Astrocyte (in vitro differentiated cells and primary cell): ENCODE data around the gene HSD17B8. TPM values are rescaled to one million over a fixed set of nuclear protein-coding genes. Genes with fewer than 3 reads are reported as not detected.
A peak's percentile ranks its signal among the peaks of the same experiment; 100 is the strongest.

Source experiments
- DNase-seq: peaks from one replicate; pipeline ENCODE4 v3.0.0-alpha.2; 2010; ENCODE audit warnings: low read depth
- FAIRE-seq: peaks from 2 replicates; lab custom pipeline; 2011; peaks lifted over from hg19 to GRCh38; lab: Jason Lieb, UNC
- H2AFZ ChIP-seq: 2 replicates; pipeline ENCODE4 v1.6.0; 2012; ENCODE audit warnings: low read depth, low read length, inconsistent platforms
- H3K27ac ChIP-seq: 2 replicates; pipeline ENCODE4 v1.5.1; 2011; ENCODE audit warnings: low read depth, low read length, inconsistent platforms
- H3K27me3 ChIP-seq: 2 replicates; pipeline ENCODE4 v1.6.0; 2011; ENCODE audit warnings: low read length, inconsistent platforms; ENCODE audit not compliant: insufficient read depth
- H3K36me3 ChIP-seq: 2 replicates; pipeline ENCODE4 v1.5.1; 2011; ENCODE audit warnings: low read length, inconsistent platforms; ENCODE audit not compliant: insufficient read depth
- H3K4me1 ChIP-seq: 2 replicates; pipeline ENCODE4 v1.5.1; 2011; ENCODE audit warnings: low read length, inconsistent platforms; ENCODE audit not compliant: insufficient read depth
- H3K4me2 ChIP-seq: 2 replicates; pipeline ENCODE4 v1.6.0; 2012; ENCODE audit warnings: low read length, inconsistent platforms
- H3K4me3 ChIP-seq: 2 replicates; pipeline ENCODE4 v1.5.1; 2011; ENCODE audit warnings: low read depth, mild to moderate bottlenecking, low read length, inconsistent platforms; ENCODE audit not compliant: insufficient read depth
- H3K79me2 ChIP-seq: 2 replicates; pipeline ENCODE4 v1.6.0; 2012; ENCODE audit warnings: mild to moderate bottlenecking, low read length, inconsistent platforms; ENCODE audit not compliant: insufficient read depth
- H3K9ac ChIP-seq: 2 replicates; pipeline ENCODE4 v1.6.0; 2012; ENCODE audit warnings: mild to moderate bottlenecking, low read length, inconsistent platforms
- H3K9me3 ChIP-seq: 2 replicates; pipeline ENCODE4 v1.5.1; 2012; ENCODE audit warnings: low read depth, mild to moderate bottlenecking, low read length, inconsistent platforms; ENCODE audit not compliant: insufficient read depth
- H4K20me1 ChIP-seq: 2 replicates; pipeline ENCODE4 v1.6.0; 2012; ENCODE audit warnings: low read length, inconsistent platforms; ENCODE audit not compliant: insufficient read depth
- H3K27ac Mint-ChIP-seq: one replicate; pipeline ENCODE4 v1.8.0; 2021; ENCODE audit warnings: mild to moderate bottlenecking, mixed read lengths; ENCODE audit not compliant: unreplicated experiment
- H3K27me3 Mint-ChIP-seq: one replicate; pipeline ENCODE4 v1.8.0; 2021; ENCODE audit warnings: low read depth, mixed read lengths; ENCODE audit not compliant: unreplicated experiment
- H3K36me3 Mint-ChIP-seq: one replicate; pipeline ENCODE4 v1.8.0; 2021; ENCODE audit warnings: low read depth, mixed read lengths; ENCODE audit not compliant: unreplicated experiment
- H3K4me1 Mint-ChIP-seq: one replicate; pipeline ENCODE4 v1.8.0; 2021; ENCODE audit warnings: low read depth, mixed read lengths; ENCODE audit not compliant: unreplicated experiment
- H3K4me3 Mint-ChIP-seq: one replicate; pipeline ENCODE4 v1.8.0; 2021; ENCODE audit warnings: mild to moderate bottlenecking, moderate library complexity, mixed read lengths; ENCODE audit not compliant: unreplicated experiment
- H3K9me3 Mint-ChIP-seq: one replicate; pipeline ENCODE4 v1.8.0; 2021; ENCODE audit warnings: mild to moderate bottlenecking, mixed read lengths; ENCODE audit not compliant: unreplicated experiment
- EZH2 ChIP-seq: IDR thresholded peaks from 2 replicates; pipeline ENCODE4 v1.6.1; 2012; ENCODE audit warnings: mild to moderate bottlenecking, low read length, inconsistent platforms; ENCODE audit not compliant: insufficient read depth
- total RNA-seq: library from RNA; stranded (reverse); gene quantifications from 2 replicates; pipeline ENCODE4 v1.2.1, GENCODE V29; 2021
- TF ChIP-seq, protein P1 (sequence below): IDR thresholded peaks from 2 replicates; pipeline ENCODE4 v1.5.1; 2011; ENCODE audit warnings: low read depth, mild to moderate bottlenecking, inconsistent platforms, low read length, moderate library complexity; ENCODE audit not compliant: insufficient read depth

HSD17B8 gene
- total RNA-seq, 1 donor from 2014 or later, result 2.1 TPM

DNA sequence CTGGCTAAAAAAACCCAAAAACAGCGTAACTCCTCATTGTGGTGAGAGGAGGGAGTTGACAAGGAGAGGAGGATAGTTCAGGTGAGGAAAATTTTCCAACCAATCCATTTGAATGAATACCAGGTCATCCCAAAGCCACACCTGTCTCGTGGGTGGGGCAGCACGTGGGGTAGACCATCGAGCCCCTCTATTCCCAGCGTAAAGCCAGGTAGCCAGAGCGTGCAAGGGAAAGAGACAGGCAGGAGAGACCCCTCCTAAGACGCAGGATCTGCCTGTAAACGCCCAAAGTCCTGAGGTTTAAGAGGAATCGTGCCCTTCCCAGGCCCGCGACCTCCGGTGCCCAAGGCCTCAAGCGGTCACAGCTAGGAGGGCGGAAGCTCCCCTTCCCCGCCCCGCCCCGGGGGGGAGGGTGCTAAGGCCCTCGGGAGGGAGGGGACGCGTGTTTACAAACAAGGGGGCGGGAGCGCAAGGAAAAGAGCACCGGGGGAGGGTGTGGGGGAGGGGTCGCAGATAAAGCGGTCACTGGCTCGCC lies 4.7 kb upstream of the HSD17B8 start:
- peaks cover 80% of the 10 kb centered on the region for H4K20me1 ChIP-seq
- H3K36me3 ChIP-seq, result peaks cover 48% of the 10 kb centered on the region
- Mint-ChIP-seq H3K4me3 (peak overlapping the region; percentile 91), H3K4me1 (peaks cover 37% of the 10 kb centered on the region), H3K9me3 (no peaks in the 10 kb centered on the region), H3K27me3 (no peaks in the 10 kb centered on the region), H3K27ac (peak overlapping the region; percentile 51), H3K36me3 (peaks cover 41% of the 10 kb centered on the region)
- no peak for TF ChIP-seq EZH2
- TF ChIP-seq, protein P1, sequence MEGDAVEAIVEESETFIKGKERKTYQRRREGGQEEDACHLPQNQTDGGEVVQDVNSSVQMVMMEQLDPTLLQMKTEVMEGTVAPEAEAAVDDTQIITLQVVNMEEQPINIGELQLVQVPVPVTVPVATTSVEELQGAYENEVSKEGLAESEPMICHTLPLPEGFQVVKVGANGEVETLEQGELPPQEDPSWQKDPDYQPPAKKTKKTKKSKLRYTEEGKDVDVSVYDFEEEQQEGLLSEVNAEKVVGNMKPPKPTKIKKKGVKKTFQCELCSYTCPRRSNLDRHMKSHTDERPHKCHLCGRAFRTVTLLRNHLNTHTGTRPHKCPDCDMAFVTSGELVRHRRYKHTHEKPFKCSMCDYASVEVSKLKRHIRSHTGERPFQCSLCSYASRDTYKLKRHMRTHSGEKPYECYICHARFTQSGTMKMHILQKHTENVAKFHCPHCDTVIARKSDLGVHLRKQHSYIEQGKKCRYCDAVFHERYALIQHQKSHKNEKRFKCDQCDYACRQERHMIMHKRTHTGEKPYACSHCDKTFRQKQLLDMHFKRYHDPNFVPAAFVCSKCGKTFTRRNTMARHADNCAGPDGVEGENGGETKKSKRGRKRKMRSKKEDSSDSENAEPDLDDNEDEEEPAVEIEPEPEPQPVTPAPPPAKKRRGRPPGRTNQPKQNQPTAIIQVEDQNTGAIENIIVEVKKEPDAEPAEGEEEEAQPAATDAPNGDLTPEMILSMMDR, result no peak
- peak overlapping the region; percentile 100 for H3K9ac ChIP-seq
- H3K27ac ChIP-seq, result peak overlapping the region; percentile 100
- FAIRE-seq, result no peak
- peak overlapping the region; percentile 98 for H3K4me3 ChIP-seq
- peaks cover 35% of the 10 kb centered on the region for H3K4me1 ChIP-seq
- H2AFZ ChIP-seq, result peak overlapping the region; percentile 97
- no peaks in the 10 kb centered on the region for H3K9me3 ChIP-seq
- H3K79me2 ChIP-seq, result peaks cover 71% of the 10 kb centered on the region
- H3K4me2 ChIP-seq, result peak overlapping the region; percentile 96
- peak; percentile 36 for DNase-seq
- no peaks in the 10 kb centered on the region for H3K27me3 ChIP-seq

DNA sequence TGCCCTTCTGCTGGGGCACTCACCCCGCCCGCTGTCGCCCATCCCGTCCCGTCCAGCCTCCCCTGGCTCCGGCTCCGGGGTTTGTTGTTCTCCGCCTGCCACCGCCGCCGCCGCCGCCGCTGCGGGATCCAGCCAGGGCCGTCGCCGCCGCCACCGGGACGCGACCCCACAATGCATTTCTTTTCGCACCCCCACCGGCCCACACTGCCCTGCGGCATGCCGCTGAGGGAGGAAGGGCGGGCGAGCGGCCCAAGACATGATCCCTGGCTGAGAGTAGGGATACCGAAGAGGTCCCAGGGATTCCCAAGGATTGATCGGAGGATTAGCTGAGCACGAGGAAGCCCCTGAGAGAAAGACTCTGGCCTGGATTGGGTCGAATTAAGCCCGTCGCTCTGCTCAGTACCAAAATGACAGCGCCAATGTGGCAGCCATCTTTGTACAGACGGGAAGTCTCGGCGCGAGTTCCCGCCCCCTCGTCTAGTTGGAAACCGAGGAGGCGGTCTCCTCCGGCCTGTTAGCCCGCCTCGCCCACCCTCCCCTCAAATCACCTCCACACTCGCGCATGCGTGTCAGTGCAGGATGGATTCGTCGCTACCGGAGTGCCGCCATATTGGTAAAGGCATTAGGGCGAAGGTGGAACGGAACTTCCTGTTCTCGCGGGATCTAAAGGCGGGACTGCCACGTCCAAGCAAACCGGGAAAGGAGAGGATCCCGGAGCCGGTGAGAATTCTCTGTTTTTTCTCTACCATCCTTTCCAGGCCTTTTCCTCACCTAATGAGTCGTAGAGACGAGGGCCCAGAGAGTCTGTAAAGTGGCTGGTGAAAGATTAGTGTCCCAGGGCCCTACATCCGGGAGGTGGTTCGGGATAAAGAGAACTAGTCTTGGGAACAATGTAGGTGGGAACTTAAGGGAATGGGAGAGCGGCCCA lies 4.0 kb upstream of the HSD17B8 start, which contains the start of the genes RXRB and SLC39A7:
TSS of gene RXRB (minus strand) at position 447 of the 928 bp plus-strand sequence. CDS start at position 258, 189 bp downstream.
TSS of gene SLC39A7 (plus strand) at position 649 of the 928 bp plus-strand sequence. CDS start 379 bp downstream, outside the sequence.
- Mint-ChIP-seq H3K4me1 (peaks cover 43% of the 10 kb centered on the region), H3K27ac (peak within 1 kb of the TSS; percentile 99)
- no peak for FAIRE-seq

More for the DNA sequence above, 4.0 kb upstream of the HSD17B8 start, which contains the start of the genes RXRB and SLC39A7:
- H3K27ac ChIP-seq, result peak within 1 kb of the TSS; percentile 100
- peaks cover 34% of the 10 kb centered on the region for H3K36me3 Mint-ChIP-seq
- H3K36me3 ChIP-seq, result peaks cover 42% of the 10 kb centered on the region
- H3K79me2 ChIP-seq, result peaks cover 69% of the 10 kb centered on the region
- H3K4me2 ChIP-seq, result peak within 1 kb of the TSS; percentile 96
- peaks cover 72% of the 10 kb centered on the region for H4K20me1 ChIP-seq
- H3K4me3 ChIP-seq, result peak within 1 kb of the TSS; percentile 98
- TF ChIP-seq, protein P1, result no peak
- no peak for TF ChIP-seq EZH2
- H2AFZ ChIP-seq, result peak within 1 kb of the TSS; percentile 97
- H3K27me3 Mint-ChIP-seq, result no peaks in the 10 kb centered on the region
- DNase-seq, result peak; percentile 93
- no peaks in the 10 kb centered on the region for H3K9me3 Mint-ChIP-seq
- peak within 1 kb of the TSS; percentile 100 for H3K9ac ChIP-seq
- H3K9me3 ChIP-seq, result no peaks in the 10 kb centered on the region
- peak within 1 kb of the TSS; percentile 99 for H3K4me3 Mint-ChIP-seq
- H3K27me3 ChIP-seq, result no peaks in the 10 kb centered on the region
- H3K4me1 ChIP-seq, result peaks cover 43% of the 10 kb centered on the region
